Sigmoid colon (tissue), 7 donors: ENCODE results near the gene RBPMS2. TPM values are rescaled to one million over a fixed set of nuclear protein-coding genes. Genes with fewer than 3 reads are reported as not detected.

Source experiments
- DNase-seq: peaks from one replicate; pipeline ENCODE4 v3.0.0-alpha.2; 2019
- H3K27ac ChIP-seq, 4 donors: fragments of 200-600 bp; sonication (generic); one replicate each; pipeline ENCODE4 v1.5.1; 2016 to 2019; ENCODE audit warnings: mild to moderate bottlenecking in 1 of 4
- H3K27me3 ChIP-seq, 3 donors: fragments of 200-600 bp; sonication (generic); one replicate each; pipeline ENCODE4 v1.5.1; 2019; ENCODE audit warnings: mild to moderate bottlenecking in 1 of 3
- H3K36me3 ChIP-seq, 4 donors: fragments of 200-600 bp; sonication (generic); one replicate each; pipeline ENCODE4 v1.5.1; 2016 to 2019
- H3K4me1 ChIP-seq, 4 donors: fragments of 200-600 bp; sonication (generic); one replicate each; pipeline ENCODE4 v1.5.1; 2017 to 2019
- H3K4me3 ChIP-seq, 4 donors: fragments of 200-600 bp; sonication (generic); one replicate each; pipeline ENCODE4 v1.5.1; 2017 to 2019; ENCODE audit warnings: mild to moderate bottlenecking in 2 of 4, moderate library complexity in 1 of 4
- H3K9me3 ChIP-seq, 4 donors: fragments of 200-600 bp in 3 of 4; sonication (generic) in 3 of 4; one replicate each; pipeline versions ENCODE4 v1.5.1 to v1.6.1; 2013 to 2019
- CTCF ChIP-seq, 4 experiments: fragments of 450-650 bp in 3 of 4; fragments of 200-600 bp in 1 of 4; IDR thresholded peaks; one replicate each; pipeline ENCODE4 v1.5.1; 2016 to 2019; ENCODE audit warnings: antibody characterized with exemption in 4 of 4, mild to moderate bottlenecking in 3 of 4, moderate library complexity in 2 of 4
- EP300 ChIP-seq, 4 donors: sonication (generic); formaldehyde crosslinking; IDR thresholded peaks; one replicate each; pipeline ENCODE4 v1.6.1; 2017; ENCODE audit warnings: antibody characterized with exemption in 4 of 4
- POLR2A ChIP-seq, 2 donors: fragments of 450-650 bp; IDR thresholded peaks; one replicate each; pipeline ENCODE4 v1.6.1; 2016; ENCODE audit warnings: antibody characterized with exemption in 2 of 2, mild to moderate bottlenecking in 2 of 2, moderate library complexity in 2 of 2
- POLR2AphosphoS5 ChIP-seq, 4 donors: sonication (generic); formaldehyde crosslinking; IDR thresholded peaks; one replicate each; pipeline ENCODE4 v1.6.1; 2017; ENCODE audit warnings: antibody characterized with exemption in 4 of 4
- WGBS, 2 donors: extraction: QIAGEN DNeasy Blood & Tissue Kit; methylation state at CpG; one replicate each; pipeline ENCODE4 v1.1.7; 2013; 5-methylcytosine and 5-hydroxymethylcytosine counted together
- intact Hi-C: fragments of 100-400 bp; cut with DNase I; formaldehyde crosslinking; loops from one replicate; pipeline ENCODE4 v1.15.1; 2023
- polyA plus RNA-seq, 3 donors: library from polyadenylated mRNA; stranded (reverse); fragments of 200-250 nt; gene quantifications; one replicate each; pipeline ENCODE4 v1.2.3, GENCODE V29; 2013
- total RNA-seq, 4 donors: library from RNA; depleted of rRNA; stranded (reverse); fragments of >200 nt; gene quantifications; one replicate each; pipeline ENCODE4 v1.1.0, GENCODE V29; 2016
- donor health status: healthy with polysubstance abuse.
- donor health status: Bipolar disorder and iron deficiency.
- donor health status: healthy.

Gene RBPMS2
- total and polyA plus RNA-seq, 7 donors: 0.69 to 58.2 (median 22.1) TPM

DNA sequence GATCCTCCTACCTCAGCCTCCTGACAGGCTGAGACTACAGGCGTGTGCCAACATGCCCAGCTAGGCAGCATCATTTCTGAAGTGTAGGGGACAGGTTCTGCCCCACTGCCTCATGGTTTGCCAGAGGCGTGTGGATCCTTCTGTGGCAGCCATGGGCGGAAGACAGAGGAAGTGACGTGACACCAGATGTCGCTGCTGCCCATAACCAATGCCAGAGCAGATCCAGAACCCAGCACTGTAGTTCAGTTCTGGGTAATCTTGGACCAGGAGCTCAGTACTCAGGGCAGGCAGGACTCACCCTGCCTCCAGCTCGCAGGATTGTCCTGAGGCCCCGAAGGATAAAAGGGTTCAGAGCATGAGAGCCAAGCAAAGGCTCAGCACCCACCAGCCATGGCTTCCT, 8.2 kb downstream of the RBPMS2 start:
- H3K4me3 ChIP-seq: no peak overlapping the region
- no peaks in the 10 kb centered on the region for H3K27me3 ChIP-seq
- H3K9me3 ChIP-seq: no peaks in the 10 kb centered on the region
- no peak for DNase-seq
- TF ChIP-seq POLR2A (IDR thresholded peaks at IDR 0.05): no peak
- no peaks in the 10 kb centered on the region for H3K36me3 ChIP-seq
- H3K4me1 ChIP-seq: peaks cover 0 to 75% (median 55%) of the 10 kb centered on the region in 4 donors
- 80 to 89% methylated on average over 7 of the region's 7 CpGs for WGBS, 2 donors
- intact Hi-C loops: no loop called here
- H3K27ac ChIP-seq: peak overlapping the region; percentile 2 to 84 (median 48)

DNA sequence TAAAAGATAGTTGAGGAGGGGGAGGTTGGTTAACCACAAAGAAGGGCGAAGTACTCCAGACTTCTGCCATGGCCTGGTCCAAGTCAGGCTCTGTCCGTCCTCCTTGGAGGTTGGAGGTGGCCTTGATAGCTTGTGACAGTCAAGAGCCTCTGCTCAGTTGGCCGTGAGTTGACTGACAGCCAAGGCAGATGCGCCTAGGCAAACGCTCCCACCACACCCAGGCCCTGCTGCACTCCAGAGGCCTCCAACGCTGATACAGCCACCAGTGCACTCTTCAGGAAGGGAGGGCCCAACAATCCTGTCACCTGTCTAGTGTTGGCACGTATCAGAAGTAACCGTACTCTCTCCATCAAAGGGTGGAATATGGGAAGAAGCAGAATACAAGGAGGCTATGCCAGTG, 9.3 kb downstream of the RBPMS2 start:
- intact Hi-C loops: no loop called here
- Histone ChIP-seq H3K27ac (peak overlapping the region; percentile 29 to 84 (median 48)), H3K4me3 (no peak overlapping the region), H3K27me3 (no peaks in the 10 kb centered on the region), H3K36me3 (no peaks in the 10 kb centered on the region), H3K4me1 (peaks cover 0 to 75% (median 62%) of the 10 kb centered on the region in 4 donors), H3K9me3 (no peaks in the 10 kb centered on the region)
- WGBS, 2 donors: 60 to 76% methylated on average over 8 of the region's 8 CpGs
- TF ChIP-seq EP300 (IDR thresholded peaks at IDR 0.05): no peak
- no peak for DNase-seq

DNA sequence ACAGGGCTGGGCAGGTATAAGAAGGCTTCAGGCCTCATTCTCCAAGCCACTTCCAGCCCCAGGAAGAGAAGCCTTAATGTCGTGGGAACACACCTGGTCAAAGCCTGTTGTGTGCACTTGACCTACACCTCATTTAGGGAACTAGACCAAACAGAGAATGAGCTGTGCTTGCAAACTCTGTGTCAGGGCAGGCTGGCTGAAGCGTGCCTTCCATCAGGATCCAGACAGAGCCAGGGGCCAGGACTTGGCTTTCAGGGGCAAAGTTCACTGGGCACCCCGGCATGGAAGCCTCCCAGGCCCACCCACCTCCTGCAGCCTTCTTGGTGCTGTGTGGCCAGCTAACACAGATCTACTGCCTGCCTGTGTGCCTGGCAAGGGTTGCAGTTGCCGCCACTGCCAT, 11.5 kb downstream of the RBPMS2 start:
- intact Hi-C loops: no loop called here
- peak overlapping the region; percentile 70 to 84 (median 76) for H3K27ac ChIP-seq
- 58 to 79% methylated on average over 4 of the region's 4 CpGs for WGBS, 2 donors
- no peak overlapping the region for H3K4me3 ChIP-seq
- no peaks in the 10 kb centered on the region for H3K36me3 ChIP-seq
- no peaks in the 10 kb centered on the region for H3K9me3 ChIP-seq
- no peak for DNase-seq
- peaks cover 0 to 83% (median 76%) of the 10 kb centered on the region in 4 donors for H3K4me1 ChIP-seq
- no peaks in the 10 kb centered on the region for H3K27me3 ChIP-seq
- TF ChIP-seq POLR2A (IDR thresholded peaks at IDR 0.05) (no peak), EP300 (IDR thresholded peaks at IDR 0.05) (no peak), POLR2AphosphoS5 (IDR thresholded peaks at IDR 0.05) (no peak), CTCF (IDR thresholded peaks at IDR 0.05) (no peak)

DNA sequence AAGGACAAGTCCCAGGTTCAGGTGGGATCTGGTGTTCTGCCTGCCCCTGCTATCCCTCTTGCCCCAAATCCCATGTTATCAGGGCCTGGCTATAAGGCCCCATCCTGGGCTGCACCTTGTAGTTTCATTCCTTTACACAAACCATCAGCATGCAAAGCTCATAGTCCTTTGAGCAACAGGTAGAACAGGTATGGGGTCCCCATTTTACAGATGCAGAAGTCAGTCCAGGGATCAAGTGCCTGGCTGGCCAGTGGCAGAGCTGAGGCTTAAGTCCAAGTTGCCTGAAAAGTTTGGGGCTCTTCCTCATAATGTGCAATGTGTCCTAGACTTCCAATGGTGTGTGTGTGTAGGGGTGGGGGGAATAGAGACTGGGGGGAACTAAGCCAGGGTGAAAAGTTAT, 11.9 kb downstream of the RBPMS2 start:
- H3K27ac ChIP-seq: peak overlapping the region; percentile 70 to 84 (median 76)
- no peaks in the 10 kb centered on the region for H3K36me3 ChIP-seq

DNA sequence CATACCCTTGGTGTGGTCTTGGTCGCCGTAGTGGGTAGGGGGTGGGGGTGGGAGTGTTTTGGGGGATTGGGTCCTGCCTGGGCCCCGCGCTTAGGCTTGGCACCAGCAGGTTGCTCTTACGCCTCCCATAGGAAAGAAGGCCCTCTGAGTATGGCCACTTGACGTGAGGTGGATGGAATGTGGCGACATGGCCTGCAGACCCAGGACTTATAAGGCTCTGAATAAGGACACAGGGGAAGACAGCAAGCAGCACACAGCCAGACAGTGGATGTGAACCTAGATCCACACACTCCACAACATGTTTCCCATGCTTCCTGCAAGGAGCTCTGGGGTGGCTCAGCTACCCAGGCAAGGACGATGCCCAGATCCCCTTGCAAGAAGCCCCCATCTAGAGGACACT, 12.4 kb downstream of the RBPMS2 start:
- Histone ChIP-seq H3K27ac (peak overlapping the region; percentile 70 to 84 (median 76)), H3K27me3 (no peaks in the 10 kb centered on the region), H3K9me3 (no peaks in the 10 kb centered on the region), H3K36me3 (no peaks in the 10 kb centered on the region), H3K4me1 (peaks cover 0 to 86% (median 81%) of the 10 kb centered on the region in 4 donors), H3K4me3 (no peak overlapping the region)
- intact Hi-C loops: no loop called here
- peak; percentile 77 for DNase-seq
- 95 to 98% methylated on average over 8 of the region's 8 CpGs for WGBS, 2 donors
- no peak for TF ChIP-seq EP300 (IDR thresholded peaks at IDR 0.05)
- TF ChIP-seq POLR2A (IDR thresholded peaks at IDR 0.05): no peak
- TF ChIP-seq CTCF (IDR thresholded peaks at IDR 0.05): no peak
- peak in 1 of 4 donors; percentile 34 for TF ChIP-seq POLR2AphosphoS5 (IDR thresholded peaks at IDR 0.05)

More for the DNA sequence above, 11.9 kb downstream of the RBPMS2 start:
- DNase-seq: no peak
- no peaks in the 10 kb centered on the region for H3K9me3 ChIP-seq
- no peak for TF ChIP-seq POLR2AphosphoS5 (IDR thresholded peaks at IDR 0.05)
- no peak for TF ChIP-seq CTCF (IDR thresholded peaks at IDR 0.05)
- no peak for TF ChIP-seq POLR2A (IDR thresholded peaks at IDR 0.05)
- no peak for TF ChIP-seq EP300 (IDR thresholded peaks at IDR 0.05)
- no peak overlapping the region for H3K4me3 ChIP-seq
- intact Hi-C loops: no loop called here
- peaks cover 0 to 86% (median 80%) of the 10 kb centered on the region in 4 donors for H3K4me1 ChIP-seq
- no peaks in the 10 kb centered on the region for H3K27me3 ChIP-seq

DNA sequence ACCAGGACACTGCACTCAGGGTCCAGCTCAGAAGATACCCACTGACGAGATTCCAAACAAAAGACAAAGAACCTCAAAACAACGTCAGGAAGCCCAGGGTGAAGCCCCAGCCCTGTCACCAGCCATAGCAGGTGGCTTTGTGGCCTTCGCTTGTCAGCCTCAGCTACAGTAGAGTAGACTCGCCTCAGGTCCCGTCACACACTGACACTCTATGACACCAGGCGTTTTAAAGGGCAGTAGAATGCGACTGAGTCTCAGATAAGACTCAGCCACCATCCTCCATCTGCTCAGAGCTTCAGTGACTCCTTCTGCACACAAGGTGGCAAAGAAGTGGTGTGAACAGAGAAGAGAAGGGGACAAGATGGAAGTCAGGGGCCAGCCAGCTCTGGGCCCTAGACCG, 12.8 kb downstream of the RBPMS2 start:
- Histone ChIP-seq H3K27ac (peak overlapping the region; percentile 70 to 84 (median 76)), H3K9me3 (no peaks in the 10 kb centered on the region), H3K4me1 (peaks cover 0 to 86% (median 80%) of the 10 kb centered on the region in 4 donors), H3K4me3 (no peak overlapping the region), H3K36me3 (no peaks in the 10 kb centered on the region), H3K27me3 (no peaks in the 10 kb centered on the region)
- TF ChIP-seq EP300 (IDR thresholded peaks at IDR 0.05): no peak
- intact Hi-C loops: no loop called here
- 94 to 95% methylated on average over 8 of the region's 8 CpGs for WGBS, 2 donors
- DNase-seq: no peak
